Middle frontal gyrus (tissue), 1 donor: Measurements from ENCODE around the gene PARVB.

Experiments used
- DNase-seq: peaks from one replicate; pipeline ENCODE4 v3.0.0-alpha.2; 2015; ENCODE audit warnings: low spot score; ENCODE audit errors: extremely low spot score

PARVB gene

GRCh38 chr22:44026630-44027511 lies 2.8 kb downstream of the PARVB start:
- DNase-seq: no peak

DNA sequence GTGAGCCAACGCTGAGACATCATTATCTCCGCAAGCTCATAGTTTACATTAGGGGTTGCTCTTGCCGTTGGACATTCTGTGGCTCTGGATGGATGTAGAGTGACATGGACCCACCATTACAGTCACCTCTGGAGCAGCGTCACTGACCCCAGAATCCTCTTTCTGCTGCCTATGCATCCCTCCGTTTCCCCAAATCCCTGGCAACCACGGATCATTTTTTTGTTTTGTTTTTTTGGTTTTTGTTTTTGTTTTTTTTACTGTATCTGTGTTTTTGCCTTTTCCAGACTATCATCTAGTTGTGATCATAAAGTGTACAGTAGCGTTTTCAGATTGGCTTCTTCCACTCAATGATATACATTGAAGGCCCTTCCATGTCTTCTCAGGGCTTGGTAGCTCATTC lies 4.0 kb downstream of the PARVB start:
- no peak for DNase-seq

DNA sequence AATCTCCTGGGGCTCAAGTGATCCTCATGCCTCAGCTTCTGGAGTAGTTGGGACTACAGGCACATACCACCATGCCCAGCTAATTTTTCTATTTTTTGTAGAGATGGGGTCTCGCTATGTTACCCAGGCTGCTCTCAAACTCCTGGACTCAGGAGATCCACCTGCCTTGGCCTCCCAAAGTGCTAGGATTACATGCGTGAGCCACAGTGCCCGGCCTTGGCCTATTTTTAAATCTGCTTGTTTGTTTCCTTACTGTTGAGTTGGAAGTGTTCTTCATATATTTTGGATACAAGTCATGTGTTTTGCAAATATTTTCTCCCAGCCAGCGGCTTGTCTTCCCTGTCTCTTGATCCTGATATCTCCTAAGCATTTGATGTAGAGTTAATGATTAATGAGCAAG lies 5.0 kb downstream of the PARVB start:
- DNase-seq: no peak

GRCh38 chr22:44030051-44030701 lies 6.1 kb downstream of the PARVB start:
- DNase-seq: no peak

- no peak for DNase-seq
These were observed 6.6 kb downstream of the PARVB start for GRCh38 chr22:44030702-44031082.

- DNase-seq: no peak
These were observed 7.3 kb downstream of the PARVB start for GRCh38 chr22:44031158-44031952.

GRCh38 chr22:44032126-44032730 lies 8.1 kb downstream of the PARVB start:
- DNase-seq: no peak

- DNase-seq: no peak
These were observed 9.2 kb downstream of the PARVB start for GRCh38 chr22:44033287-44033686.

DNA sequence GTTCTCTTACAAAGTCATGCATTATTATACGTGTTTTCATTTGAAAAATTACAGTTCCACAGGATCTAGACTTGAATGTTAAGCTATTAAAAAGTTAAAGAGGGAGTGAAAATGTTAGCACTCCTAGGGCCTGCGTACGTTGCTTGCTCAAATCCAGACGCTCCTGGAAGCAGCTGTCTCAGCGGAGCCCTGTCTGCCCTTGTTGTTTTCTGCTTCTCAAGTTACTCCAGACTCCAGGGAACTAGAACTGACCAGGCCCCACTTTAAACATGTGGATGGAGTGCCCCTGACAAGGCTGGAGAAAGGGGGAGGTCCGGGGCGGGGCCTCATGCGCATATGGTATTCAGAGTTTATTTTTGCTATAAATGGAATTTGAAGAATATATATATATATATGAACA lies 9.6 kb downstream of the PARVB start:
- no peak for DNase-seq

DNA sequence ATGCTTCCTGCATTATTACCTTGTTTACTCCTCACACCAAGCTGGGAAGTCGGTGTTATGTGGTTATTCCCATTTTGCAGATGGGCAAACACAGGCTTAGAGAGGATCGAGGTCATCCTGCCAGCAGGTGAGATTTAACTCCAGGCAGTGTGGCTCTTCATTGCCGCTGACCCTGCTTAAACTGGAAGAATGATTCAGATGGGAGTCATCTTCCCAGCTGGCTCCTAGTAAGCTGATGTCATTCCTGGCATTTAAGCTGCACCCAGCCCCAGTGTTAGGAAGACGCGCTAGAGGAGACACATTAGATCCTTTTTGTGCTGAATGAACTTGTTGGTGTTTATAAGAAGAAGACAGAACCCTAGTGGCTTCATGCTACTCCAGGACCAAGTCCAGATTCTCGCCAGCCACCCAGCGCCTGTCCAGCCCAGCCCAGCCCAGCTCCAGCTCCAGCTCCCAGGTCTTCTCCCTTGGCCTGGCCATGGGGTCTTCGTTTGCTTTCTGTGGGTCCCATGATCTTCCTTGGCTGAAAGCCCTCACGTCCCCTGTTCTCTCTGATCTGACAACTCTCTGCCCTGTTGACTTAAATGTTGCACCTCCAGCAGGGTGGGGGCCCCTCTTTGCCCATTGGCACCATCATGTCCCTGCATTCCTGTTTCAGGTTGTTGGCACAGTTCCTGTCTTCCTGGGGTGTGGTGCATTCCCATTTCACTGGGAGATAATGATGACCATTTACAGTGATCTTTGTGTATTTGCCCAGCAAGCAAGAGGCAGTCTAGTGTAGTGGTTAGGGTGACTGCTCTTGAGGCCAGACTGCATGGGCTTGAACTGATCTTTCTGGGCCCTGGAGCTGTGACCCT lies 13.6 kb downstream of the PARVB start:
- DNase-seq: no peak

GRCh38 chr22:44039566-44040171 lies 15.6 kb downstream of the PARVB start:
- no peak for DNase-seq

DNA sequence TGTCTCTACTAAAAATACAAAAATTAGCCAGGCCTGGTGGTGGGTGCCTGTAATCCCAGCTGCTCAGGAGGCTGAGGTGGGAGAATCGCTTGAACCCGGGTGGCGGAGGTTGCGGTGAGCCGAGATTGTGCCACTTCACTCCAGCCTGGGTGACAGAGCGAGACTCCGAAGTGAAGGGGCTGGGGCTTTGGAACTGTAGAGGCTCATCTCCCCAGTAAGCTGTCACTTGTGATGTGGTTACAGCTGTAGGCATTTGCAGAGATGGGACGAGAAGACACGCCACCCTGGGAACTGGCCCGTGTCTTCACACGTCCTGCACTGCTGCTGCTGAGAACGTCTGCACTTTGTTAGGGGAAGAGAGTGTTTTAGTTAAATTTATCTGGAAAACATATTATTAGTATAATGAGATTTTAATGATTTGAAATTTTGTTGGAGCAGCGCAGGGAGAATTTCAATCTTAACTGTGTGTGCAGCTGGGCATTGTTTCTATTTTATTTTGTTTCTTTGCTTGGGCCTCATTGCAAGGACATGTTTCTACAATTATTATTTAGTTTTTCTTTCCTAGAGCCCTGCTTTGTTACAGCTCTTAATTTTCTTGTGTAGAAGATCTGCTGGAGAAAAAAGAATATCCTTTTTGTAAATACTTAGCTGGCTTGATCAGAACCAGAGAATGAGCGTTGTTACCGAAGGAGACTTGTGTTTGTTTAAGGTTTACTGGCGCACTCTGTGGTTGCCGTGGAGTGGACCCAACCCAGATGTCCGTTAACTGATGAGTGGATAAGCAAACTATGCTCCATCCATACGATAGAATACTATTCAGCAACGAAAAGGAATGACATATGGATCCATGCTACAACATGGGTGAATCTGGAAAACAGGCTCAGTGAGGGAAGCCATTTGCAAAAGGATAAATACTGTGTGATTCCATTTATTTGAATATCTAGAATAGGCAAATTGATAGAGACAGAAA lies 18.4 kb downstream of the PARVB start:
- DNase-seq: no peak

DNA sequence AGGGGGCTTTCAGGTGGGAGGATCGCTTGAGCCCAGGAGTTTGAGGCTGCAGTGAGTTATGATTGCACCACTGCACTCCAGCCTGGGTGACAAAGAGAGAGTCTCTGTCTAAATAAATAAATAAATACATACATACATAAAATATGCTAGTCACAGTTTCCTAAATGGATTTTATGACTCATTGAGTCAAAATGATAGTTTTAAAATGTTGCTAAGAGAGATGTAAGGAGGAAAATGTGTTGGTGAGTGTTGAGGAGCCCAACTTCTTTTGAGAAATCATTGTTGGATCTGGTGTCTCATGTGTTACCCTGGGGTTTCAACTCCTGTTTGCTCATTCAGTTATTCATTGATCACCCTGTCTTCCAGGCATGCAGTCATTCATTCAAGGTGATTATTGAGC lies 21.0 kb downstream of the PARVB start:
- DNase-seq: no peak

- no peak for DNase-seq
These were observed 22.5 kb downstream of the PARVB start for GRCh38 chr22:44046485-44047141.

- no peak for DNase-seq
These were observed 23.8 kb downstream of the PARVB start for GRCh38 chr22:44047891-44048301.

DNA sequence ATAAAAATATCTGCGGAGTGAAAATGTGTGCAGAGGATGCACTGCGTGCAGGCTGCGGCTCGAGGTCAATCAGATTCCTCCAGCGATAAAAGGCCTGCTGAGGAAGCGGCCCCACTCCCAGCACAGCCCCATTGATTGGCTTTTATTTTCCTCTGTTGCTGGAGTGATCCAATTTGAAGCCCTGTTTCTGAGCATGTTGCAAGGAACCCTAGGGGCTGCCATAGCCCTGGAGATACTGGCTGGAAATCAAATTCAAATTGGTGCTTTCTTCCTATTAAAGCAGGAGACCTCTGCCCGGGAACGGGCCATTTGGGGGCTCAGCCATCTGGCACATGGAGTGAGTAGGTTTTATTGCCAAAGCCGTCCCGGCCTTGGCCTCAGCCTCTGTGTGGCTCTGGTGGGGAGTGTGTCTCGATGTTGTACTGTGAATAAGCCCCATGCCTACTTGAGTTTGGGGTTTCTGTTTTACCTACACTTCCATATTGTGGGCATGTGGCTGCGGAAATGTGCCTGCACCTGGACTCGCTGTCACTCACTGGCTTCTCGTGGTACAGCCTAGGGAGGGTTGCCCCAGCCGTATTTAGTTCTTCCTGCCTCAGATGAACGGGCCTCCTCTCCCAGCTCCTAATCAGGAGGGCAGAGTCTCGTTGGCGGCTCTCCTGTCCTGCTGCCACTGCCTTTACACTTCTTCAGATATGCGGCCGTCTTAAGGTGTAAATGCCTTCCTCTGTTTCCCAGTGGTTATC lies 25.6 kb downstream of the PARVB start:
- no peak for DNase-seq

GRCh38 chr22:44050766-44051355 lies 26.8 kb downstream of the PARVB start:
- no peak for DNase-seq
